Tibial nerve (tissue), 3 donors: Measurements from ENCODE around the gene TM4SF18.

Experiments
- CTCF ChIP-seq, 5 experiments: fragments of 200-600 bp in 3 of 5; fragments of 450-650 bp in 2 of 5; sonication (generic) in 3 of 5; IDR thresholded peaks; one replicate each; pipeline ENCODE4 v1.5.1; 2016 to 2019; ENCODE audit warnings: antibody characterized with exemption in 5 of 5, mild to moderate bottlenecking in 3 of 5, moderate library complexity in 2 of 5
- POLR2A ChIP-seq, 2 donors: fragments of 450-650 bp; IDR thresholded peaks; one replicate each; pipeline ENCODE4 v1.6.1; 2017; ENCODE audit warnings: antibody characterized with exemption in 2 of 2, mild to moderate bottlenecking in 2 of 2, moderate library complexity in 2 of 2

- TF ChIP-seq CTCF (IDR thresholded peaks at IDR 0.05) (no peak), POLR2A (IDR thresholded peaks at IDR 0.05) (no peak)
These were observed 42.2 kb upstream of the TM4SF18 start for GRCh38 chr3:149375501-149376196.
